Left lung (tissue), 10 donors: ENCODE measurements around the gene GALNT1. TPM values are rescaled to one million over a fixed set of nuclear protein-coding genes. Genes with fewer than 3 reads are reported as not detected.

Source experiments
- ATAC-seq: fragments of 200-7000 bp; cut with Tn5 transposase; one replicate; pipeline ENCODE4 v1.9.1; 2020; ENCODE audit warnings: moderate library complexity
- DNase-seq, 4 donors: peaks; one replicate each; pipeline ENCODE4 v3.0.0-alpha.2; 2013 to 2020
- H3K27ac ChIP-seq, 2 donors: fragments of 200-600 bp; sonication (generic) in 1 of 2; one replicate each; pipeline versions ENCODE4 v1.5.0 to v1.8.0; 2020 to 2021
- H3K27me3 ChIP-seq, 2 donors: fragments of 200-600 bp; sonication (generic) in 1 of 2; one replicate each; pipeline versions ENCODE4 v1.5.0 to v1.8.0; 2020 to 2021
- H3K36me3 ChIP-seq, 2 donors: fragments of 200-600 bp; sonication (generic) in 1 of 2; one replicate each; pipeline versions ENCODE4 v1.5.0 to v1.8.0; 2020 to 2021
- H3K4me1 ChIP-seq, 2 donors: fragments of 200-600 bp; one replicate each; pipeline ENCODE4 v1.8.0; 2021
- H3K4me3 ChIP-seq, 2 donors: fragments of 200-600 bp; sonication (generic) in 1 of 2; one replicate each; pipeline versions ENCODE4 v1.5.0 to v1.8.0; 2020 to 2021; ENCODE audit warnings: mild to moderate bottlenecking in 1 of 2
- H3K9me3 ChIP-seq, 2 donors: fragments of 200-600 bp; sonication (generic) in 1 of 2; one replicate each; pipeline versions ENCODE4 v1.5.0 to v1.8.0; 2020 to 2021
- intact Hi-C, 2 donors: fragments of 100-400 bp; cut with DNase I; formaldehyde crosslinking; loops; one replicate each; pipeline versions ENCODE4 v1.11.2 to v1.14.2; 2022
- polyA plus RNA-seq, 6 donors: library from polyadenylated mRNA; unstranded; fragments of 120-200 nt; gene quantifications; one replicate each; pipeline ENCODE4 v1.2.1, GENCODE V29; 2013; ENCODE audit not compliant: insufficient read length in 6 of 6
- total RNA-seq, 2 donors: library from RNA; stranded (reverse); fragmentation: NEBNext Ultra II Directional; extraction: Animal tissue kit (Norgen Biotek cat#: 25700); gene quantifications; one replicate each; pipeline ENCODE4 v1.2.1, GENCODE V29; 2021
- TF ChIP-seq, protein P1 (sequence below), 2 donors: fragments of 200-600 bp; sonication (generic) in 1 of 2; IDR thresholded peaks; one replicate each; pipeline versions ENCODE4 v1.5.0 to v1.8.0; 2021; ENCODE audit warnings: antibody characterized with exemption in 2 of 2
- donor health status: DM: no; HTN: yes; CAD: no.
- donor health status: DM: no; HTN: no; CAD: no.

Gene GALNT1
- total and polyA plus RNA-seq, 8 donors, result 82.5 to 110 (median 107) TPM

- H3K9me3 ChIP-seq, result no peaks in the 10 kb centered on the region
- H3K27me3 ChIP-seq, result no peaks in the 10 kb centered on the region
- H3K36me3 ChIP-seq, result peaks cover 0 to 15% of the 10 kb centered on the region in 2 donors
- no peak overlapping the region for H3K4me3 ChIP-seq
- TF ChIP-seq, protein P1, sequence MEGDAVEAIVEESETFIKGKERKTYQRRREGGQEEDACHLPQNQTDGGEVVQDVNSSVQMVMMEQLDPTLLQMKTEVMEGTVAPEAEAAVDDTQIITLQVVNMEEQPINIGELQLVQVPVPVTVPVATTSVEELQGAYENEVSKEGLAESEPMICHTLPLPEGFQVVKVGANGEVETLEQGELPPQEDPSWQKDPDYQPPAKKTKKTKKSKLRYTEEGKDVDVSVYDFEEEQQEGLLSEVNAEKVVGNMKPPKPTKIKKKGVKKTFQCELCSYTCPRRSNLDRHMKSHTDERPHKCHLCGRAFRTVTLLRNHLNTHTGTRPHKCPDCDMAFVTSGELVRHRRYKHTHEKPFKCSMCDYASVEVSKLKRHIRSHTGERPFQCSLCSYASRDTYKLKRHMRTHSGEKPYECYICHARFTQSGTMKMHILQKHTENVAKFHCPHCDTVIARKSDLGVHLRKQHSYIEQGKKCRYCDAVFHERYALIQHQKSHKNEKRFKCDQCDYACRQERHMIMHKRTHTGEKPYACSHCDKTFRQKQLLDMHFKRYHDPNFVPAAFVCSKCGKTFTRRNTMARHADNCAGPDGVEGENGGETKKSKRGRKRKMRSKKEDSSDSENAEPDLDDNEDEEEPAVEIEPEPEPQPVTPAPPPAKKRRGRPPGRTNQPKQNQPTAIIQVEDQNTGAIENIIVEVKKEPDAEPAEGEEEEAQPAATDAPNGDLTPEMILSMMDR (IDR thresholded peaks at IDR 0.05), result no peak
- H3K4me1 ChIP-seq, result no peaks in the 10 kb centered on the region
- no peak for ATAC-seq
- H3K27ac ChIP-seq, result no peak overlapping the region
- intact Hi-C loops, result loop anchor here in 1 of 2 donors (10.0 kb wide), 1 partner anchor 242 kb away; no protein-coding TSS in a partner anchor
- no peak for DNase-seq
These were observed 100.8 kb downstream of the GALNT1 start for GRCh38 chr18:35682281-35682867.

DNA sequence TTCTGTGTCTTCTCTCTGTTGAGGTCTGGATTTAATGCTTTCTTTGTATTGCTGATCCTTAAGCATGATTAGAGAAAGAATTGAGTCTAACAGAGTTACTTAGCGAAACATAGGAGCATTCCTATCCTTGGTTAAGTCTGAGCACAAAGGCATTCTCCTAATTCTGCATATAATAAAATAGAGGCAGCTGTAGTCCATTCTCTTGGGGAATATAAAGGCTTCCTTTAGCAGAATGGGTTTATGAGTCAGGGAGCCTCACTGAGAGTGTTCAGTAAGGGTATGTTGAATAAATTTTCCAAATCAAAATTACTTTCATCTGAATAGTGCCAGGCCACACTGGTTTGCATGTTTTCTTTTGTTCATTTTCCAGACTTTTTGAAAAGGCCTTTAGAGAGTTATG lies 101.5 kb downstream of the GALNT1 start:
- ATAC-seq (no peak), DNase-seq (no peak)
- intact Hi-C loops, result loop anchor here in 1 of 2 donors (10.0 kb wide), 1 partner anchor 242 kb away; no protein-coding TSS in a partner anchor

DNA sequence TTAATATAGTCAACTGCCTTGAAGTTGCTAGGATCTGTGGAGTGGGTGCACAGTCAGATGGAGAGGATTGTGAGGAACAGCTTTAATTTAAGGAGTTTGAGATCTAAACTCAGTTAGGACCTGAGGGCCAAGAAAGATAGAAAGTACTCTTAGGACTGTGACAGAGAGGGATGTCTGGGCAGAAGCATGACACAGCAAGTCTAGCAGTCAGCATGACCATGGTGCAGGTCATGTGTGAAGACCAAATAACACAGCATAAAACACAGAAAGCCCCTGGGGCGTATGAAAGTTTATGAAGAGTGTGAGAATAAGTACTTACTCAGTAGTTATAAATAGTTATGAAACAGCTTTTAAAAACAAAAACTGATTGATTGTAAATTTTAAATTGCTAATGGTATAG lies 107.2 kb downstream of the GALNT1 start:
- intact Hi-C loops, result loop anchor here in 1 of 2 donors (10.0 kb wide), 1 partner anchor 236 kb away; no protein-coding TSS in a partner anchor
- no peaks in the 10 kb centered on the region for H3K4me1 ChIP-seq
- no peak for ATAC-seq

More for the DNA sequence above, 101.5 kb downstream of the GALNT1 start:
- H3K27ac ChIP-seq, result no peak overlapping the region
- H3K4me1 ChIP-seq, result no peaks in the 10 kb centered on the region
- no peaks in the 10 kb centered on the region for H3K27me3 ChIP-seq
- H3K4me3 ChIP-seq, result no peak overlapping the region
- TF ChIP-seq, protein P1 (IDR thresholded peaks at IDR 0.05), result no peak
- H3K36me3 ChIP-seq, result peaks cover 0 to 22% of the 10 kb centered on the region in 2 donors
- H3K9me3 ChIP-seq, result no peaks in the 10 kb centered on the region

DNA sequence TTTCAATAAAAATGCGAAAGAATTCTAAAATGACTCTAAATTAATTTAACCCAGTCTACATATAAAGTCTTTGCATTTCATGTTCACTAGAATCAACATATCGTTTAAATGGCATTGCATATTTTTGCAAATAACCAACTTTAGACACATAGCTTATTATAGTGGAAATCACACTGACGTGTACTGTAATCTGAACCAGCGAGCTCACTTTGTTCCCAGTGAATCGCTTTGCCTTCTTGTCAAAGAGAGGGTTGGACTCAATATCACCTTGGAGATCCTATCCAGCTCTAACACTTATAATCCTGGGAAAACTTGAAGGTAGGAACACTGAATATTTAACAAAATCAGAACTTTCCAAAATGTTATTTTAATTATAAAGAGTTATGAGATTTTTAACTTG lies 108.2 kb downstream of the GALNT1 start:
- intact Hi-C loops, result loop anchor here in 1 of 2 donors (10.0 kb wide), 1 partner anchor 235 kb away; no protein-coding TSS in a partner anchor
- TF ChIP-seq, protein P1 (IDR thresholded peaks at IDR 0.05), result no peak
- DNase-seq (no peak), ATAC-seq (no peak)
- Histone ChIP-seq H3K36me3 (peaks cover 0 to 56% of the 10 kb centered on the region in 2 donors), H3K4me3 (no peak overlapping the region), H3K4me1 (no peaks in the 10 kb centered on the region), H3K27ac (no peak overlapping the region), H3K27me3 (no peaks in the 10 kb centered on the region), H3K9me3 (no peaks in the 10 kb centered on the region)

More for the DNA sequence above, 107.2 kb downstream of the GALNT1 start:
- DNase-seq, result no peak
- TF ChIP-seq, protein P1 (IDR thresholded peaks at IDR 0.05), result no peak
- peaks cover 0 to 51% of the 10 kb centered on the region in 2 donors for H3K36me3 ChIP-seq
- no peak overlapping the region for H3K4me3 ChIP-seq
- no peaks in the 10 kb centered on the region for H3K27me3 ChIP-seq
- H3K9me3 ChIP-seq, result no peaks in the 10 kb centered on the region
- H3K27ac ChIP-seq, result no peak overlapping the region

- ATAC-seq (no peak), DNase-seq (no peak)
- Histone ChIP-seq H3K9me3 (no peaks in the 10 kb centered on the region), H3K4me3 (no peak overlapping the region), H3K4me1 (no peaks in the 10 kb centered on the region), H3K36me3 (peaks cover 0 to 58% of the 10 kb centered on the region in 2 donors), H3K27ac (no peak overlapping the region), H3K27me3 (no peaks in the 10 kb centered on the region)
- TF ChIP-seq, protein P1 (IDR thresholded peaks at IDR 0.05), result no peak
- intact Hi-C loops, result no loop called here
These were observed 110.1 kb downstream of the GALNT1 start for GRCh38 chr18:35691625-35692024.
